ENCODE measurements around the gene TLN1. TPM values are rescaled to one million over a fixed set of nuclear protein-coding genes. Genes with fewer than 3 reads are reported as not detected.

The TLN1 gene
- total RNA-seq, 1 donor from 2014 or later: 362 TPM

DNA sequence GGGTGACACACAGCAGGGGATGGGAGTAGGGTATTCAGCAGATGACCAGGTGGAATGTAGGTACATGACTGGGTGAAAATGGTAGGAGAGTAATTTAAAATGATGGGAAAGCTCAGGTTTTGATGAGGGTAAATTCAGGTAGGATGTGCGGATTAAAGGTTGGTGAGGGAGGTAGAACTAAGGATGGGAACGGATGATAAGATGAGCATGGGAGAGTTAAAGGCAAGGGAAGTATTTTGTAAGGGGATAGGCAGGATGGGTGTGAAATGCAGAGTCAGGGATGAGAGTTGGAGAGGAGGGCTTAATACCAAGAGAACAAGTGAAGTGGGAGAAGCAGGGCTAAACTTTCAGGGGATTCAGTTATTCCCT is 1.5 kb downstream of the TLN1 start:
- Mint-ChIP-seq H3K36me3 (ENCODE audit: low read depth) (peaks cover 26% of the 10 kb centered on the region), H3K4me3 (no peak overlapping the region), H3K27ac (no peak overlapping the region), H3K27me3 (no peaks in the 10 kb centered on the region), H3K9me3 (no peaks in the 10 kb centered on the region), H3K4me1 (peaks cover 9% of the 10 kb centered on the region)
- ChIA-PET CTCF (interaction anchor here (0.7 to 7.6 kb wide), 7 partner anchors 14 to 127 kb away, joined by 6 to 52 read pairs (median 11); partner anchors contain the start of genes CCDC107 and RMRP), POLR2A (interaction anchor here (0.9 to 4.1 kb wide), 8 partner anchors 12 to 126 kb away, joined by 3 to 67 read pairs (median 38); partner anchors contain the start of genes CCDC107, CD72, GBA2 and RGP1)
- ATAC-seq (ENCODE audit: low read depth) (no peak), DNase-seq (no peak)
- TF ChIP-seq, protein P1, sequence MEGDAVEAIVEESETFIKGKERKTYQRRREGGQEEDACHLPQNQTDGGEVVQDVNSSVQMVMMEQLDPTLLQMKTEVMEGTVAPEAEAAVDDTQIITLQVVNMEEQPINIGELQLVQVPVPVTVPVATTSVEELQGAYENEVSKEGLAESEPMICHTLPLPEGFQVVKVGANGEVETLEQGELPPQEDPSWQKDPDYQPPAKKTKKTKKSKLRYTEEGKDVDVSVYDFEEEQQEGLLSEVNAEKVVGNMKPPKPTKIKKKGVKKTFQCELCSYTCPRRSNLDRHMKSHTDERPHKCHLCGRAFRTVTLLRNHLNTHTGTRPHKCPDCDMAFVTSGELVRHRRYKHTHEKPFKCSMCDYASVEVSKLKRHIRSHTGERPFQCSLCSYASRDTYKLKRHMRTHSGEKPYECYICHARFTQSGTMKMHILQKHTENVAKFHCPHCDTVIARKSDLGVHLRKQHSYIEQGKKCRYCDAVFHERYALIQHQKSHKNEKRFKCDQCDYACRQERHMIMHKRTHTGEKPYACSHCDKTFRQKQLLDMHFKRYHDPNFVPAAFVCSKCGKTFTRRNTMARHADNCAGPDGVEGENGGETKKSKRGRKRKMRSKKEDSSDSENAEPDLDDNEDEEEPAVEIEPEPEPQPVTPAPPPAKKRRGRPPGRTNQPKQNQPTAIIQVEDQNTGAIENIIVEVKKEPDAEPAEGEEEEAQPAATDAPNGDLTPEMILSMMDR (IDR thresholded peaks at IDR 0.05): no peak
- intact Hi-C loops (cut with micrococcal nuclease): loop anchor here (5.0 to 10.0 kb wide), 2 partner anchors 743 to 1066 kb away; partner anchors contain the start of genes CCL27 and DNAJB5

DNA sequence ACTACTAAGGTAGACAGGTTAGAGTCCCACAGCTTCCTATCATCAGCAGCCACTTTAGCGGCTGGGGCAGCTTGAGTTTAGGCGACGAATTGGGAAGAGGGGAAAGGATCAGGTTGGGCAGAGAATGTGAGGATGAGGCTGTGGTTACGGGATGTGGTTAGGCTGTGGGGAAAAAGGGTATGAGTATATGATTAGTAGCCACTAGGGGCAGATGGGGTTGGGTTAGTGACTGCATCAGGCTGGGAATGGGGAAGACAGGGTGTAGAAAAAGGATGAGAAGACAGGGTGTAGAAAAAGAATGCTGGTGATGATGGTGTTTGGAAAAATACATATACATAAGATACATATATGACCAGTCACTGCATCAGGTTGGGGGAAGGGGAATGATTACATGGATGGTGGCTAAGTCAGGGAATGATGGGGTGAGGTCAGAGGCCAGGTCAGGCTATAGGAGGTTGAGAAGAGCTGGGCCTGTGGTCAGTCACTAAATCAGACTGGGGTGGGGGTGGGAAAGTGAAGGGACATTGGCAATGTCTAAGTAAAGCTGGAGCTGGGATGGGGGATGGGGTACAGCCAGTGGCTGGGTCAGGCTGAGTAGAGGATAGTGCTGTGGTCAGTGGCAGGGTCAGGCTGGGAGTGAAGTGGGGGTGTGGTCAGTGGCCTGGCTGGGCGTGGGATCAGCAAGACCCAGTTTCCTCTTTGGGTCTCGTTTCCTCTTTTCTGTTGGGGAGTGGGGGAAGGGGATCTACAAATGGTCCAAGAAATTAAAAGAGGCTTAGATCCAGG is 2.1 kb downstream of the TLN1 start:
- H3K9me3 Mint-ChIP-seq: no peaks in the 10 kb centered on the region
- TF ChIP-seq, protein P1 (IDR thresholded peaks at IDR 0.05): no peak
- intact Hi-C loops (cut with micrococcal nuclease): loop anchor here (5.0 to 10.0 kb wide), 2 partner anchors 743 to 1065 kb away; partner anchors contain the start of genes CCL27 and DNAJB5
- POLR2A ChIA-PET: interaction anchor here (0.9 to 4.1 kb wide), 8 partner anchors 11 to 112 kb away, joined by 3 to 67 read pairs (median 38); partner anchors contain the start of genes CCDC107, CD72, GBA2 and RGP1
- H3K36me3 Mint-ChIP-seq (ENCODE audit: low read depth): peaks cover 26% of the 10 kb centered on the region
- no peak overlapping the region for H3K4me3 Mint-ChIP-seq
- H3K4me1 Mint-ChIP-seq: peaks cover 7% of the 10 kb centered on the region
- CTCF ChIA-PET: interaction anchor here (0.7 to 7.6 kb wide), 8 partner anchors 10 to 126 kb away, joined by 3 to 52 read pairs (median 10); partner anchors contain the start of genes CCDC107 and RMRP
- H3K27ac Mint-ChIP-seq: no peak overlapping the region
- ATAC-seq (ENCODE audit: low read depth) (no peak), DNase-seq (no peak)
- H3K27me3 Mint-ChIP-seq: no peaks in the 10 kb centered on the region

DNA sequence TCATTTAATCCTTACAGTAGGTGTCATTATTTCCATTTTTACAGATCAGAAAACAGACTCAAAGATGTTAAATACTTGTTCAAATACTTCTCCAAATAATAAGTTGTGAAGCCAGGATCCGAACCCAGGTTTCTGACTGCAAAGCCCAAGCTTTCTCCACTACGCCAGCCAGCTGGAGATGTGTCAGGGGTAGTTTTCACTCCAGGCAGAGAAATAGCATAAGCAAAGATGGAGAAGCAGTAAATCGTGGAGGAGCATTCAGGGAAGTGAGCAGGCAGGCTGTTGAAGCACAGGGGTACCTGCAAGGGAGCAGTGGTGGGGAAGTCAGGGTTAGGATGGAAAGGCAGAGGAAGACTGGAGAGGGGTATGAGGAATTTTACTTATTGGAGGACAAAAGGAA is 2.9 kb downstream of the TLN1 start:
- ChIA-PET CTCF (interaction anchor here (0.8 to 7.6 kb wide), 7 partner anchors 10 to 125 kb away, joined by 3 to 52 read pairs (median 6); partner anchors contain the start of genes CCDC107 and RMRP), POLR2A (interaction anchor here (0.7 to 2.8 kb wide), 6 partner anchors 10 to 125 kb away, joined by 3 to 22 read pairs (median 5); no protein-coding TSS in a partner anchor)
- Mint-ChIP-seq H3K27me3 (no peaks in the 10 kb centered on the region), H3K9me3 (no peaks in the 10 kb centered on the region), H3K4me3 (no peak overlapping the region), H3K27ac (no peak overlapping the region), H3K36me3 (ENCODE audit: low read depth) (peaks cover 32% of the 10 kb centered on the region), H3K4me1 (peaks cover 7% of the 10 kb centered on the region)
- ATAC-seq (ENCODE audit: low read depth) (no peak), DNase-seq (no peak)
- intact Hi-C loops (cut with micrococcal nuclease): no loop called here
- TF ChIP-seq, protein P1 (IDR thresholded peaks at IDR 0.05): no peak

DNA sequence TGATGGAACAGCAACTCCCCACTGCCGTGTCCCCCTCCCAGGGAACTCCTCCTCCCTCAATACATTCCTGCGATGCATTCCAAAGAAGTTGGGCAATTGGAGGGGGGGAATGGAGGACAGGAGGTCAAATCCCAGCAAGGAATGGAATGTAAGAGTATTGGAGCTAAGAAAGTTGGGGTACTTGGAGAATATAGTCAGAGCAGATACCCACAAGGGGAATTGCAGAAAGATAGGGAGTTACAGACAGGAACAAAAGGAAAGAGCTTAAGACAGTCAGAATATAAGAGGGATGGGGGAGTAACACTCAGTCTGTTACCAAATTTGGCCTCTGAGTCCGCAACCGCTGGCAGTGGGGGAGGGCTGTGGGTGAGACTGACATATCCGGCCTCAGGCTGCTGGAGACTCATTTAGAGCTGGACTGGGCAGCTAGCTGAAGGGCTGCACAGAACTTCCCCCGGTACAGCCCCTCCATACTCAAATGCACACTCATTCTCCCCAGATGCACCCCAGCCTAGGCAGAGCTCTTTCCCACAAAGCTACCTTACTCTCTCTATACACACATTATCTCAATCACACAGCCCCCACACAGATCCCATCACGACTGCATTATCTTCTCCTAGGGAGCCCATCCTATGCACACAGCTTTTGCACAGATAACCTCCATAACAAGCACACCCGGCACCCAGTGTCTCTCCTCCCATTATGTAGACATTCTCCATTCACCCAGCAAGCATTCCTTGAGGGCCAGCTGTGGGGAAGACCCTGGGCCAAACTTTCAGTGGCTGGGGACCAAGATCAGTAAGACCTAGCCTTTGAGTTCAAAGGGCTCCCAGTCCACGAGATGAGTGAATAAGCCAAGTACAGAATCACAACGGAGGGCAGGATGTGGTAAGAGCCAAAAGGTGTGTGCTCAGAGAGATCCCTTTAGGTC is 3.7 kb downstream of the TLN1 start:
- Mint-ChIP-seq H3K36me3 (ENCODE audit: low read depth) (peaks cover 40% of the 10 kb centered on the region), H3K9me3 (no peaks in the 10 kb centered on the region), H3K27me3 (no peaks in the 10 kb centered on the region), H3K4me3 (no peak overlapping the region), H3K4me1 (peaks cover 6% of the 10 kb centered on the region), H3K27ac (no peak overlapping the region)
- ChIA-PET POLR2A (interaction anchor here (0.5 to 2.8 kb wide), 14 partner anchors 9 to 760 kb away, joined by 3 to 22 read pairs (median 6); partner anchors contain the start of genes CCDC107, RMRP and TPM2), CTCF (interaction anchor here (0.7 to 7.6 kb wide), 13 partner anchors 8 to 125 kb away, joined by 3 to 52 read pairs (median 4); partner anchors contain the start of genes CCDC107, GBA2, RGP1 and RMRP)
- TF ChIP-seq, protein P1 (IDR thresholded peaks at IDR 0.05): no peak
- intact Hi-C loops (cut with micrococcal nuclease): loop anchor here (1.0 kb wide), 1 partner anchor 9 kb away; no protein-coding TSS in a partner anchor
- ATAC-seq (ENCODE audit: low read depth) (no peak), DNase-seq (no peak)

Data from activated B cell treated with CpG ODN at 0.5 μM for 24 hours (primary cell).